HuH-7.5 (cell line): Measurements from ENCODE around the gene FAIM2.

Experiments
- DNase-seq: peaks from one replicate; pipeline ENCODE4 v3.0.0; 2011; ENCODE audit warnings: low spot score

The FAIM2 gene

GRCh38 chr12:49939307-49939706, 35.6 kb upstream of the FAIM2 start:
- DNase-seq: no peak

- DNase-seq: no peak
Measured at GRCh38 chr12:49937639-49938300, 34.1 kb upstream of the FAIM2 start.

GRCh38 chr12:49936925-49937324, 33.2 kb upstream of the FAIM2 start:
- DNase-seq: no peak

GRCh38 chr12:49934505-49934904, 30.8 kb upstream of the FAIM2 start:
- no peak for DNase-seq

GRCh38 chr12:49933796-49934195, 30.1 kb upstream of the FAIM2 start:
- DNase-seq: no peak

- no peak for DNase-seq
Measured at GRCh38 chr12:49932533-49933130, 28.9 kb upstream of the FAIM2 start.

GRCh38 chr12:49932023-49932422, 28.3 kb upstream of the FAIM2 start:
- no peak for DNase-seq

GRCh38 chr12:49930515-49931288, 27.0 kb upstream of the FAIM2 start:
- no peak for DNase-seq

- DNase-seq: no peak
Measured at GRCh38 chr12:49929581-49929980, 25.9 kb upstream of the FAIM2 start.

GRCh38 chr12:49928471-49928870, 24.8 kb upstream of the FAIM2 start:
- DNase-seq: no peak

- DNase-seq: no peak
Measured at GRCh38 chr12:49925433-49926204, 21.9 kb upstream of the FAIM2 start.

GRCh38 chr12:49924628-49925246, 21.0 kb upstream of the FAIM2 start:
- DNase-seq: no peak

GRCh38 chr12:49923880-49924556, 20.3 kb upstream of the FAIM2 start:
- no peak for DNase-seq

GRCh38 chr12:49923035-49923644, 19.4 kb upstream of the FAIM2 start:
- DNase-seq: no peak

- DNase-seq: no peak
Measured at GRCh38 chr12:49922349-49923034, 18.8 kb upstream of the FAIM2 start.

- no peak for DNase-seq
Measured at GRCh38 chr12:49921936-49922335, 18.2 kb upstream of the FAIM2 start.

GRCh38 chr12:49921299-49921698, 17.6 kb upstream of the FAIM2 start:
- DNase-seq: no peak

- DNase-seq: no peak
Measured at GRCh38 chr12:49920915-49921286, 17.2 kb upstream of the FAIM2 start.

GRCh38 chr12:49920241-49920914, 16.7 kb upstream of the FAIM2 start:
- no peak for DNase-seq

- DNase-seq: no peak
Measured at GRCh38 chr12:49917788-49918173, 14.1 kb upstream of the FAIM2 start.
